GM23338 (cell line): ENCODE measurements around the gene EPAS1. TPM values are rescaled to one million over a fixed set of nuclear protein-coding genes. Genes with fewer than 3 reads are reported as not detected.

Experiments used
- ATAC-seq: fragments of 200-7000 bp; cut with Tn5 transposase; 3 replicates; pipeline ENCODE4 v1.9.1; 2020
- DNase-seq: peaks from one replicate; pipeline ENCODE4 v3.0.0-alpha.2; 2015; ENCODE audit warnings: low spot score
- H2AFZ ChIP-seq: fragments of 200-600 bp; sonication (generic); 2 replicates; pipeline ENCODE4 v1.8.0; 2016; ENCODE audit warnings: antibody characterized with exemption, mild to moderate bottlenecking, moderate library complexity
- H3F3A ChIP-seq: fragments of 200-600 bp; sonication (generic); replicated peaks from 2 replicates; pipeline ENCODE4 v1.8.0; 2017; ENCODE audit warnings: antibody characterized with exemption, mixed run types, low read depth
- H3K27ac ChIP-seq: fragments of 200-600 bp; sonication (generic); 2 replicates; pipeline ENCODE4 v1.6.1; 2016; ENCODE audit warnings: low read depth
- H3K27me3 ChIP-seq: fragments of 200-600 bp; sonication (generic); 2 replicates; pipeline ENCODE4 v1.8.0; 2016; ENCODE audit warnings: mild to moderate bottlenecking, mixed run types, moderate library complexity; ENCODE audit not compliant: insufficient read depth
- H3K36me3 ChIP-seq: fragments of 200-600 bp; sonication (generic); 2 replicates; pipeline ENCODE4 v1.8.0; 2016; ENCODE audit warnings: mild to moderate bottlenecking; ENCODE audit not compliant: insufficient read depth
- H3K4me1 ChIP-seq: fragments of 200-600 bp; sonication (generic); 2 replicates; pipeline ENCODE4 v1.8.0; 2016; ENCODE audit warnings: mild to moderate bottlenecking, moderate library complexity; ENCODE audit not compliant: insufficient read depth
- H3K4me2 ChIP-seq: fragments of 200-600 bp; sonication (generic); 2 replicates; pipeline ENCODE4 v1.7.1; 2017; ENCODE audit warnings: mixed run types
- H3K4me3 ChIP-seq: fragments of 200-600 bp; sonication (generic); 2 replicates; pipeline ENCODE4 v1.6.1; 2016; ENCODE audit warnings: mixed run types
- H3K79me2 ChIP-seq: fragments of 200-600 bp; sonication (generic); replicated peaks from 2 replicates; pipeline ENCODE4 v1.8.0; 2017; ENCODE audit warnings: mild to moderate bottlenecking; ENCODE audit not compliant: insufficient read depth
- H3K9me2 ChIP-seq: fragments of 200-600 bp; sonication (generic); 2 replicates; pipeline ENCODE4 v1.8.0; 2017; ENCODE audit not compliant: insufficient read depth
- H4K20me1 ChIP-seq: fragments of 200-600 bp; sonication (generic); replicated peaks from 2 replicates; pipeline ENCODE4 v1.8.0; 2017; ENCODE audit warnings: mild to moderate bottlenecking; ENCODE audit not compliant: insufficient read depth
- H3K27ac Mint-ChIP-seq: 2 replicates; pipeline ENCODE4 v1.8.0; 2020; ENCODE audit warnings: inconsistent platforms, mild to moderate bottlenecking, moderate library complexity, mixed read lengths
- H3K27me3 Mint-ChIP-seq: 3 replicates; pipeline ENCODE4 v1.8.0; 2022; ENCODE audit warnings: low read depth, mild to moderate bottlenecking, moderate library complexity, mixed read lengths, inconsistent platforms; ENCODE audit not compliant: insufficient read depth, poor library complexity
- H3K36me3 Mint-ChIP-seq: 3 replicates; pipeline ENCODE4 v1.8.0; 2021; ENCODE audit warnings: low read depth, mild to moderate bottlenecking, inconsistent platforms, moderate library complexity, mixed read lengths
- H3K4me1 Mint-ChIP-seq: 3 replicates; pipeline ENCODE4 v1.8.0; 2020; ENCODE audit warnings: mild to moderate bottlenecking, inconsistent platforms, mixed read lengths
- H3K4me3 Mint-ChIP-seq: 3 replicates; pipeline ENCODE4 v1.8.0; 2021; ENCODE audit warnings: moderate library complexity, mild to moderate bottlenecking, inconsistent platforms, mixed read lengths
- H3K9me3 Mint-ChIP-seq: 3 replicates; pipeline ENCODE4 v1.8.0; 2020; ENCODE audit warnings: moderate library complexity, mild to moderate bottlenecking, inconsistent platforms, mixed read lengths
- CREB1 ChIP-seq: fragments of 250-450 bp; sonication (Bioruptor Pico); IDR thresholded peaks from 2 replicates; pipeline ENCODE4 v1.5.0; 2020; ENCODE audit warnings: low read depth, mild to moderate bottlenecking, moderate library complexity
- CTCF ChIP-seq, 2 experiments: fragments of 200-600 bp in 1 of 2; sonication (generic) in 1 of 2; conservative IDR thresholded peaks; 2 replicates each; pipeline versions ENCODE4 v1.5.1 to v1.6.1; 2016 to 2017; ENCODE audit warnings: antibody characterized with exemption in 2 of 2, low read depth in 2 of 2, mild to moderate bottlenecking in 2 of 2, moderate library complexity in 1 of 2
- ETS1 ChIP-seq: IDR thresholded peaks from 2 replicates; pipeline ENCODE4 v1.6.1; 2016; ENCODE audit warnings: antibody characterized with exemption
- EZH2 ChIP-seq: fragments of 200-600 bp; sonication (generic); IDR thresholded peaks from one replicate; pipeline ENCODE4 v1.8.0; 2017; ENCODE audit warnings: antibody characterized with exemption, mild to moderate bottlenecking, low read depth; ENCODE audit not compliant: unreplicated experiment
- EZH2phosphoT487 ChIP-seq: fragments of 200-600 bp; sonication (generic); IDR thresholded peaks from one replicate; pipeline ENCODE4 v1.8.1; 2018; ENCODE audit warnings: antibody characterized with exemption; ENCODE audit not compliant: unreplicated experiment
- JUNB ChIP-seq: IDR thresholded peaks from one replicate; pipeline ENCODE4 v1.6.1; 2016; ENCODE audit warnings: antibody characterized with exemption; ENCODE audit not compliant: unreplicated experiment
- NANOG ChIP-seq: IDR thresholded peaks from 2 replicates; pipeline ENCODE4 v1.6.1; 2016; ENCODE audit warnings: antibody characterized with exemption, borderline replicate concordance
- POLR2AphosphoS5 ChIP-seq: IDR thresholded peaks from 2 replicates; pipeline ENCODE4 v1.6.1; 2016; ENCODE audit warnings: antibody characterized with exemption, low read depth
- REST ChIP-seq: IDR thresholded peaks from one replicate; pipeline ENCODE4 v1.6.1; 2018; ENCODE audit warnings: antibody characterized with exemption; ENCODE audit not compliant: unreplicated experiment
- STAT1 ChIP-seq: IDR thresholded peaks from one replicate; pipeline ENCODE4 v1.6.1; 2016; ENCODE audit warnings: antibody characterized with exemption; ENCODE audit not compliant: unreplicated experiment
- ZNF114 ChIP-seq: fragments of 250-450 bp; sonication (Bioruptor Pico); IDR thresholded peaks from 2 replicates; pipeline ENCODE4 v1.5.0; 2020; ENCODE audit warnings: mild to moderate bottlenecking, moderate library complexity
- ZNF331 ChIP-seq: fragments of 250-450 bp; sonication (Bioruptor Pico); IDR thresholded peaks from 2 replicates; pipeline ENCODE4 v1.5.0; 2020; ENCODE audit warnings: low read depth, mild to moderate bottlenecking, moderate library complexity
- ZNF462 ChIP-seq: fragments of 250-450 bp; sonication (Bioruptor Pico); IDR thresholded peaks from 2 replicates; pipeline ENCODE4 v1.5.0; 2020; ENCODE audit warnings: mild to moderate bottlenecking, moderate library complexity
- polyA plus RNA-seq: library from polyadenylated mRNA; unstranded; fragments of >200 nt; fragmentation: Nextera tagmentation; extraction: Ambion mirVana; gene quantifications from 2 replicates; pipeline ENCODE4 v1.2.1, GENCODE V29; 2016
- total RNA-seq: library from RNA; depleted of rRNA; stranded (reverse); fragments of >200 nt; shearing (Covaris generic); gene quantifications from 2 replicates; pipeline ENCODE4 v1.2.3, GENCODE V29; 2014

EPAS1 gene
- total and polyA plus RNA-seq, 2 experiments from 2014 or later = 0.68 to 5.4 TPM

GRCh38 chr2:46393347-46393820 is 96.2 kb downstream of the EPAS1 start:
- no peak for ATAC-seq
- H3K4me3 Mint-ChIP-seq = no peak overlapping the region

More at GRCh38 chr2:46393347-46393820, 96.2 kb downstream of the EPAS1 start:
- no peaks in the 10 kb centered on the region for H3F3A ChIP-seq
- TF ChIP-seq STAT1 (no peak), EZH2phosphoT487 (no peak), ZNF331 (CRISPR knock-in tag) (no peak), ZNF114 (CRISPR knock-in tag) (no peak), ETS1 (no peak), CREB1 (CRISPR knock-in tag) (no peak), CTCF (conservative IDR thresholded peaks at IDR 0.05; ENCODE audit: low read depth in 2 of 2) (no peak), JUNB (no peak), ZNF462 (CRISPR knock-in tag) (no peak), NANOG (no peak), REST (no peak), EZH2 (no peak), POLR2AphosphoS5 (no peak)
- H3K27me3 ChIP-seq = no peaks in the 10 kb centered on the region
- Mint-ChIP-seq H3K27me3 (peaks cover 2% of the 10 kb centered on the region), H3K27ac (no peak overlapping the region), H3K9me3 (no peaks in the 10 kb centered on the region), H3K36me3 (no peaks in the 10 kb centered on the region), H3K4me1 (no peaks in the 10 kb centered on the region; the same call in 2 of the 3 replicates)
- no peaks in the 10 kb centered on the region for H3K79me2 ChIP-seq
- no peak overlapping the region for H3K4me2 ChIP-seq
- no peak for DNase-seq
- peaks cover 2% of the 10 kb centered on the region; the same call in 1 of the 2 replicates for H3K4me1 ChIP-seq
- H3K9me2 ChIP-seq = 0 out of 2 replicates have a peak, but pooled peaks cover 6% of the 10 kb centered on the region
- H3K4me3 ChIP-seq = no peak overlapping the region
- no peaks in the 10 kb centered on the region for H3K36me3 ChIP-seq
- no peaks in the 10 kb centered on the region for H4K20me1 ChIP-seq
- no peak overlapping the region for H2AFZ ChIP-seq
- H3K27ac ChIP-seq = no peak overlapping the region
